IMR-90 (cell line): ENCODE measurements around the gene PIK3C3. TPM values are rescaled to one million over a fixed set of nuclear protein-coding genes. Genes with fewer than 3 reads are reported as not detected.
A peak's percentile ranks its signal among the peaks of the same experiment; 100 is the strongest.

Source experiments
- ATAC-seq: fragments of 200-7000 bp; cut with Tn5 transposase; 2 replicates; pipeline ENCODE4 v1.9.1; 2020; ENCODE audit warnings: low read depth, mild to moderate bottlenecking, moderate library complexity
- BruUV-seq: library from RNA; stranded (reverse); fragments of 400-500 nt; replicated peaks from 2 replicates; lab custom pipeline; 2021; lab: Mats Ljungman, UMichigan
- CTCF ChIA-PET: fragments of 300-600 bp; formaldehyde crosslinking; extraction: SDS; loops from one replicate; lab custom pipeline; 2021; ENCODE audit warnings: antibody characterized with exemption; lab: Yijun Ruan, JAX
- POLR2A ChIA-PET: fragments of 300-600 bp; sonication (Branson Sonifier 250); formaldehyde crosslinking; loops from one replicate; lab custom pipeline; 2022; ENCODE audit warnings: antibody characterized with exemption; ENCODE audit not compliant: unreplicated experiment; lab: Charles Lee
- DNase-seq: peaks from one replicate; pipeline ENCODE4 v3.0.0; 2013
- H2AFZ ChIP-seq: replicated peaks from 2 replicates; pipeline ENCODE3; 2013; ENCODE audit warnings: low read length, mild to moderate bottlenecking; ENCODE audit not compliant: poor library complexity
- H2AK5ac ChIP-seq: 2 replicates; pipeline ENCODE4 v1.6.1; 2013; ENCODE audit warnings: low read depth, low read length, inconsistent platforms
- H2AK9ac ChIP-seq: replicated peaks from 2 replicates; pipeline ENCODE3; 2013; ENCODE audit warnings: mild to moderate bottlenecking, low read depth, low read length, moderate library complexity; ENCODE audit not compliant: poor library complexity
- H2BK120ac ChIP-seq: 2 replicates; pipeline ENCODE4 v1.6.1; 2013; ENCODE audit warnings: low read depth, low read length, inconsistent platforms
- H2BK15ac ChIP-seq: 3 replicates; pipeline ENCODE4 v1.6.1; 2013; ENCODE audit warnings: low read depth, low read length, inconsistent platforms
- H2BK20ac ChIP-seq: 2 replicates; pipeline ENCODE4 v1.6.1; 2013; ENCODE audit warnings: low read depth, mild to moderate bottlenecking, inconsistent platforms, low read length, moderate library complexity
- H2BK5ac ChIP-seq: 2 replicates; pipeline ENCODE4 v1.6.1; 2013; ENCODE audit warnings: mild to moderate bottlenecking, low read depth, low read length, inconsistent platforms; ENCODE audit not compliant: poor library complexity, severe bottlenecking
- H3K14ac ChIP-seq: replicated peaks from 2 replicates; pipeline ENCODE4 v1.6.1; 2013; ENCODE audit warnings: low read depth, low read length, inconsistent platforms
- H3K18ac ChIP-seq: 2 replicates; pipeline ENCODE4 v1.6.1; 2013; ENCODE audit warnings: low read depth, low read length, control low read depth
- H3K23ac ChIP-seq: 2 replicates; pipeline ENCODE4 v1.6.1; 2013; ENCODE audit warnings: low read depth, low read length, inconsistent platforms
- H3K27ac ChIP-seq: 2 replicates; pipeline ENCODE4 v1.5.1; 2013; ENCODE audit warnings: mild to moderate bottlenecking, control low read depth, low read length; ENCODE audit not compliant: insufficient read depth
- H3K27me3 ChIP-seq: 2 replicates; pipeline ENCODE4 v1.6.1; 2013; ENCODE audit warnings: low read length; ENCODE audit not compliant: control insufficient read depth, insufficient read depth
- H3K36me3 ChIP-seq: 2 replicates; pipeline ENCODE4 v1.6.1; 2013; ENCODE audit warnings: low read length, mixed read lengths; ENCODE audit not compliant: control insufficient read depth, insufficient read depth
- H3K4ac ChIP-seq: 2 replicates; pipeline ENCODE4 v1.6.1; 2013; ENCODE audit warnings: low read depth, low read length, inconsistent platforms
- H3K4me1 ChIP-seq: 2 replicates; pipeline ENCODE4 v1.6.1; 2013; ENCODE audit warnings: low read length, mixed read lengths; ENCODE audit not compliant: control insufficient read depth, insufficient read depth
- H3K4me2 ChIP-seq: 2 replicates; pipeline ENCODE4 v1.6.1; 2013; ENCODE audit warnings: low read depth, mild to moderate bottlenecking, control low read depth, low read length, moderate library complexity
- H3K4me3 ChIP-seq: 2 replicates; pipeline ENCODE4 v1.5.1; 2013; ENCODE audit warnings: low read depth, mild to moderate bottlenecking, control low read depth, low read length, moderate library complexity; ENCODE audit not compliant: insufficient read depth
- H3K56ac ChIP-seq: 2 replicates; pipeline ENCODE4 v1.6.1; 2013; ENCODE audit warnings: low read length, inconsistent platforms; ENCODE audit not compliant: insufficient read depth; ENCODE audit errors: extremely low read depth
- H3K79me1 ChIP-seq, 2 experiments: 2 replicates each; pipeline ENCODE4 v1.6.1; 2013; ENCODE audit warnings: low read length in 2 of 2, inconsistent platforms in 1 of 2, low read depth in 1 of 2
- H3K9ac ChIP-seq: 2 replicates; pipeline ENCODE4 v1.6.1; 2013; ENCODE audit warnings: low read depth, low read length, control low read depth
- H3K9me1 ChIP-seq: 2 replicates; pipeline ENCODE4 v1.6.1; 2013; ENCODE audit warnings: low read length, inconsistent platforms; ENCODE audit not compliant: insufficient read depth
- H3K9me3 ChIP-seq: 2 replicates; pipeline ENCODE4 v1.6.1; 2013; ENCODE audit warnings: low read length; ENCODE audit not compliant: control insufficient read depth, insufficient read depth
- H4K20me1 ChIP-seq: 2 replicates; pipeline ENCODE4 v1.6.1; 2013; ENCODE audit warnings: low read length, inconsistent platforms; ENCODE audit not compliant: insufficient read depth
- H4K5ac ChIP-seq: 2 replicates; pipeline ENCODE4 v1.6.1; 2013; ENCODE audit warnings: mild to moderate bottlenecking, low read depth, low read length, control low read depth
- H4K8ac ChIP-seq, 2 experiments: 2 replicates each; pipeline ENCODE4 v1.6.1; 2013; ENCODE audit warnings: low read depth in 2 of 2, low read length in 2 of 2, control low read depth in 1 of 2, inconsistent platforms in 1 of 2
- H4K91ac ChIP-seq: 2 replicates; pipeline ENCODE4 v1.6.1; 2013; ENCODE audit warnings: low read depth, low read length, inconsistent platforms; ENCODE audit not compliant: insufficient read depth
- BHLHE40 ChIP-seq: fragments of 150-350 bp; IDR thresholded peaks from 2 replicates; pipeline ENCODE4 v1.6.1; 2016; ENCODE audit warnings: mild to moderate bottlenecking, low read depth, low read length
- CEBPB ChIP-seq: IDR thresholded peaks from 2 replicates; pipeline ENCODE4 v1.6.1; 2012; ENCODE audit warnings: low read depth, low read length, improper control_type of control experiment
- CHD1 ChIP-seq: IDR thresholded peaks from 2 replicates; pipeline ENCODE4 v1.6.1; 2012; ENCODE audit warnings: low read depth, low read length, improper control_type of control experiment
- CTCF ChIP-seq: conservative IDR thresholded peaks from 2 replicates; pipeline ENCODE4 v1.5.1; 2012; ENCODE audit warnings: mild to moderate bottlenecking, low read depth, low read length, improper control_type of control experiment
- ELK1 ChIP-seq: fragments of 150-350 bp; IDR thresholded peaks from 2 replicates; pipeline ENCODE4 v1.6.1; 2016; ENCODE audit warnings: low read depth, mild to moderate bottlenecking, low read length, moderate library complexity, borderline replicate concordance
- FOS ChIP-seq: fragments of 150-350 bp; IDR thresholded peaks from 2 replicates; pipeline ENCODE4 v1.6.1; 2016; ENCODE audit warnings: low read depth, low read length
- MAFK ChIP-seq: IDR thresholded peaks from 2 replicates; pipeline ENCODE4 v1.6.1; 2012; ENCODE audit warnings: low read depth, low read length, improper control_type of control experiment
- MAZ ChIP-seq: IDR thresholded peaks from 2 replicates; pipeline ENCODE4 v1.6.1; 2012; ENCODE audit warnings: low read depth, mild to moderate bottlenecking, low read length, improper control_type of control experiment, moderate library complexity, borderline replicate concordance
- MXI1 ChIP-seq: IDR thresholded peaks from 2 replicates; pipeline ENCODE4 v1.6.1; 2012; ENCODE audit warnings: low read depth, mild to moderate bottlenecking, low read length, moderate library complexity, borderline replicate concordance
- POLR2A ChIP-seq: IDR thresholded peaks from 2 replicates; pipeline ENCODE4 v1.6.1; 2012; ENCODE audit warnings: mild to moderate bottlenecking, low read depth, low read length
- RAD21 ChIP-seq: IDR thresholded peaks from 2 replicates; pipeline ENCODE4 v1.6.1; 2012; ENCODE audit warnings: low read length, improper control_type of control experiment
- RCOR1 ChIP-seq: IDR thresholded peaks from 2 replicates; pipeline ENCODE4 v1.6.1; 2012; ENCODE audit warnings: mild to moderate bottlenecking, low read length, improper control_type of control experiment; ENCODE audit not compliant: insufficient replicate concordance
- RFX5 ChIP-seq: IDR thresholded peaks from 2 replicates; pipeline ENCODE4 v1.8.0; 2012; ENCODE audit warnings: low read depth, mild to moderate bottlenecking, low read length, moderate library complexity
- SMC3 ChIP-seq: fragments of 150-350 bp; IDR thresholded peaks from 2 replicates; pipeline ENCODE4 v1.6.1; 2016; ENCODE audit warnings: low read depth, mild to moderate bottlenecking, antibody characterized with exemption, low read length, moderate library complexity
- WGBS, 2 experiments: methylation state at CpG; one replicate each; pipeline versions ENCODE4 v1.1.5 to v1.1.7; 2013; ENCODE audit warnings: missing lambda C conversion rate in 2 of 2; ENCODE audit not compliant: insufficient read length in 1 of 2; ENCODE audit errors: extremely low coverage in 2 of 2; 5-methylcytosine and 5-hydroxymethylcytosine counted together
- dilution Hi-C: fragments of 300-500 bp; cut with HindIII; formaldehyde crosslinking; loops from one replicate; pipeline ENCODE4 v1.14.3; 2018; ENCODE audit warnings: low sequenced_read_pairs; ENCODE audit not compliant: unreplicated experiment
- in situ Hi-C: fragments of 300-500 bp; cut with MboI; formaldehyde crosslinking; loops from 3 replicates; pipeline ENCODE4 v1.14.3; 2019; ENCODE audit warnings: low sequenced_read_pairs, inconsistent platforms, mixed read lengths
- intact Hi-C: fragments of 100-400 bp; cut with micrococcal nuclease; formaldehyde crosslinking; loops from 2 replicates; pipeline ENCODE4 v1.10.0; 2022
- polyA plus RNA-seq, 3 experiments: library from polyadenylated mRNA; depleted of rRNA; stranded (reverse); fragments of >200 nt; gene quantifications; 2 replicates each; pipeline ENCODE4 v1.2.3, GENCODE V29; 2012; ENCODE audit warnings: low replicate concordance in 1 of 3
- total RNA-seq: library from RNA; depleted of rRNA; stranded (reverse); fragments of >200 nt; gene quantifications from 2 replicates; pipeline ENCODE4 v1.2.3, GENCODE V29; 2012
- TF ChIP-seq, protein P1 (sequence below): fragments of 150-350 bp; IDR thresholded peaks from 2 replicates; pipeline ENCODE4 v1.6.1; 2017; ENCODE audit warnings: mild to moderate bottlenecking, antibody characterized with exemption, low read length, low read depth

The PIK3C3 gene
- total and polyA plus RNA-seq, 2 of the 4 experiments (the other 2 are of a cell fraction), result 41.2 to 57.2 TPM

GRCh38 chr18:41936471-41937134 lies 18.4 kb upstream of the PIK3C3 start:
- ChIA-PET CTCF (no interaction called here), POLR2A (interaction anchor here (0.6 to 0.7 kb wide), 2 partner anchors 14 to 1006 kb away, joined by 5 read pairs; no protein-coding TSS in a partner anchor)
- no TSS peak for BruUV-seq
- H3K4me3 ChIP-seq, result no peak overlapping the region
- H3K14ac ChIP-seq, result peak overlapping the region; percentile 87
- peak overlapping the region; percentile 97 for H2BK20ac ChIP-seq
- H2BK120ac ChIP-seq, result peak overlapping the region; percentile 87
- DNase-seq (no peak), ATAC-seq (no peak)
- in situ Hi-C loops, result no loop called here
- peaks cover 6% of the 10 kb centered on the region for H3K9me1 ChIP-seq
- H2BK15ac ChIP-seq, result peak overlapping the region; percentile 99
- intact Hi-C loops, result no loop called here
- peak overlapping the region; percentile 19; the same call in 1 of the 2 replicates for H3K56ac ChIP-seq
- H4K5ac ChIP-seq, result peak overlapping the region; percentile 27; the same call in 1 of the 2 replicates
- H3K9ac ChIP-seq, result no peak overlapping the region; the same call in 1 of the 2 replicates
- H3K4me2 ChIP-seq, result peak overlapping the region; percentile 5; the same call in 1 of the 2 replicates
- WGBS, 2 experiments, result no CpG with 5 or more reads among the region's 2 CpGs
- H3K18ac ChIP-seq, result peak overlapping the region; percentile 38; the same call in 1 of the 2 replicates
- no peak overlapping the region for H2AK9ac ChIP-seq
- dilution Hi-C loops, result no loop called here
- peak overlapping the region; percentile 90 for H2AFZ ChIP-seq
- peak overlapping the region; percentile 69; the same call in 1 of the 2 replicates for H2AK5ac ChIP-seq
- H3K23ac ChIP-seq, result peak overlapping the region; percentile 84; the same call in 1 of the 2 replicates
- peak overlapping the region; percentile 78; the same call in 1 of the 2 replicates for H3K4ac ChIP-seq
- H2BK5ac ChIP-seq, result peak overlapping the region; percentile 95
- H4K8ac ChIP-seq, result peak overlapping the region; percentile 96
- H4K91ac ChIP-seq, result peak overlapping the region; percentile 66
- H3K79me1 ChIP-seq, result no peaks in the 10 kb centered on the region
- H4K20me1 ChIP-seq, result no peaks in the 10 kb centered on the region
- H3K27ac ChIP-seq, result peak overlapping the region; percentile 34; the same call in 1 of the 2 replicates
- no peaks in the 10 kb centered on the region for H3K27me3 ChIP-seq
- H3K36me3 ChIP-seq, result no peaks in the 10 kb centered on the region
- peaks cover 21% of the 10 kb centered on the region for H3K4me1 ChIP-seq
- H3K9me3 ChIP-seq, result no peaks in the 10 kb centered on the region
- TF ChIP-seq, protein P1, sequence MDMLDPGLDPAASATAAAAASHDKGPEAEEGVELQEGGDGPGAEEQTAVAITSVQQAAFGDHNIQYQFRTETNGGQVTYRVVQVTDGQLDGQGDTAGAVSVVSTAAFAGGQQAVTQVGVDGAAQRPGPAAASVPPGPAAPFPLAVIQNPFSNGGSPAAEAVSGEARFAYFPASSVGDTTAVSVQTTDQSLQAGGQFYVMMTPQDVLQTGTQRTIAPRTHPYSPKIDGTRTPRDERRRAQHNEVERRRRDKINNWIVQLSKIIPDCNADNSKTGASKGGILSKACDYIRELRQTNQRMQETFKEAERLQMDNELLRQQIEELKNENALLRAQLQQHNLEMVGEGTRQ, result no peak
- TF ChIP-seq RAD21 (no peak), RFX5 (no peak), RCOR1 (no peak), SMC3 (no peak), ELK1 (no peak), MAZ (no peak), CEBPB (no peak), MXI1 (no peak), POLR2A (no peak), FOS (no peak), MAFK (no peak), CTCF (no peak), BHLHE40 (no peak), CHD1 (no peak)
